Thymus (tissue), 11 donors: ENCODE results near the gene CRYGN. TPM values are rescaled to one million over a fixed set of nuclear protein-coding genes. Genes with fewer than 3 reads are reported as not detected.
A peak's percentile ranks its signal among the peaks of the same experiment; 100 is the strongest.

ENCODE experiments used
- DNase-seq, 9 donors: peaks; one replicate each; pipeline ENCODE4 v3.0.0-alpha.2; 2013; ENCODE audit warnings: low spot score in 9 of 9, low read depth in 6 of 9, missing footprints in 1 of 9
- H3K27ac ChIP-seq, 2 donors: one replicate each; pipeline ENCODE4 v1.5.1; 2013; ENCODE audit warnings: control low read depth in 1 of 2, low read depth in 1 of 2, low read length in 1 of 2, mild to moderate bottlenecking in 1 of 2, moderate library complexity in 1 of 2
- H3K27me3 ChIP-seq, 2 donors: one replicate each; pipeline ENCODE4 v1.5.1; 2013; ENCODE audit warnings: low read length in 1 of 2; ENCODE audit not compliant: control insufficient read depth in 2 of 2, insufficient read depth in 1 of 2
- H3K36me3 ChIP-seq, 2 donors: one replicate each; pipeline ENCODE4 v1.5.1; 2013; ENCODE audit warnings: low read length in 1 of 2, mild to moderate bottlenecking in 1 of 2, moderate library complexity in 1 of 2; ENCODE audit not compliant: control insufficient read depth in 2 of 2, insufficient read depth in 2 of 2
- H3K4me1 ChIP-seq, 2 donors: one replicate each; pipeline ENCODE4 v1.5.1; 2013; ENCODE audit warnings: low read length in 2 of 2; ENCODE audit not compliant: control insufficient read depth in 2 of 2, insufficient read depth in 2 of 2
- H3K4me3 ChIP-seq, 2 donors: one replicate each; pipeline ENCODE4 v1.5.1; 2013; ENCODE audit warnings: low read length in 2 of 2, control low read depth in 1 of 2, mild to moderate bottlenecking in 1 of 2
- H3K9me3 ChIP-seq, 2 donors: one replicate each; pipeline ENCODE4 v1.5.1; 2013; ENCODE audit warnings: low read length in 1 of 2, mild to moderate bottlenecking in 1 of 2; ENCODE audit not compliant: control insufficient read depth in 2 of 2, insufficient read depth in 1 of 2
- WGBS: extraction: QIAGEN DNeasy Blood & Tissue Kit; methylation state at CpG from one replicate; pipeline ENCODE4 v1.1.7; 2013; 5-methylcytosine and 5-hydroxymethylcytosine counted together
- polyA plus RNA-seq: library from polyadenylated mRNA; stranded (reverse); fragments of 200-250 nt; gene quantifications from one replicate; pipeline ENCODE4 v1.2.3, GENCODE V29; 2013
- total RNA-seq: library from RNA; stranded (reverse); fragments of 120-200 nt; gene quantifications from one replicate; pipeline ENCODE4 v1.2.4, GENCODE V29; 2013
- donor health status: healthy.

The CRYGN gene
- total and polyA plus RNA-seq, 2 donors, result 0.34 to 1.2 TPM

DNA sequence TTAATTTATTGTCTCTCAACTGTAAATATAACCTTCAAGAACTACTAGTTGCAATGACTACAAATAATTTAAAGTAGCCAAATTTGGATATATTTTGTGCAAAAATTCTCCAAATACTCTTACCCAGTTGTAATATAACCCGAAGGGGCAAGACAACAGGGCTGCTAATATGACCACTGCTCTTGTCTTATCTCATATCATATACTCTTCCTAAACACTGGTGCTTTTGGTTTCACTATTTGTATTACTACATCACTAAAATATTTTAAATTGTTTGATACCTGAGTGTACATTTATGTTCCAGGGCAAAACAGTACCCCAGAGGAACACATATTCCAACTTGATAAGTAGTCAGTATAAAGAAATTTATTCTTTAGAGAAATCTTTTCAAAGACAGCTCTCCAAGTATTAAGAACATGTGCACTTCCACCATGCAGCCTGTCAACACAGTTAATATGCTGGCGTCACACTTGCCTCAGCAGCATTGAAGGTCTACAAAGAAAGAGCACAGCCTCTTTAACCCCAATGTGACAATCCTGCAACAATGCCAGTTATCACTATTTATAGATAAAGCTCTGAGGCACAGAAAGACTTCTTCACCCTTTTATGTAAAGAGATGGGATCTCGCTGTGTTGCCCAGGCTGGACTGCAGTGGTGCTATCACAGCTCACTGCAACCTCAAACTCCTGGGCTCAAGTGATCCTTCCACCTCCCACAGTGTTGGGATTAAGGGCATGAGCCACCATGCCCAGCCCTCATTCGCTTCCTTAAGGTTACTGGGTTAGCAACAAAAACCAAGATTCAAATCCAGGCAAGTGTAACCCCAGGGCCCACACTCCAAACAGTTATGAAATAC lies 41.9 kb upstream of the CRYGN start:
- Histone ChIP-seq H3K27ac (no peak overlapping the region), H3K27me3 (no peaks in the 10 kb centered on the region), H3K4me3 (no peak overlapping the region), H3K9me3 (no peaks in the 10 kb centered on the region), H3K36me3 (peaks cover 39 to 68% of the 10 kb centered on the region in 2 donors), H3K4me1 (no peaks in the 10 kb centered on the region)
- no peak for DNase-seq
- WGBS, result 97% methylated on average over 4 of the region's 4 CpGs

- no peak overlapping the region for H3K27ac ChIP-seq
- no peaks in the 10 kb centered on the region for H3K9me3 ChIP-seq
- peaks cover 28 to 58% of the 10 kb centered on the region in 2 donors for H3K36me3 ChIP-seq
- H3K4me1 ChIP-seq, result peaks cover 0 to 1% of the 10 kb centered on the region in 2 donors
- DNase-seq, result no peak
- H3K27me3 ChIP-seq, result no peaks in the 10 kb centered on the region
- H3K4me3 ChIP-seq, result no peak overlapping the region
- 98% methylated on average over 7 of the region's 7 CpGs for WGBS
These were observed 37.9 kb upstream of the CRYGN start for GRCh38 chr7:151477867-151478266.

DNA sequence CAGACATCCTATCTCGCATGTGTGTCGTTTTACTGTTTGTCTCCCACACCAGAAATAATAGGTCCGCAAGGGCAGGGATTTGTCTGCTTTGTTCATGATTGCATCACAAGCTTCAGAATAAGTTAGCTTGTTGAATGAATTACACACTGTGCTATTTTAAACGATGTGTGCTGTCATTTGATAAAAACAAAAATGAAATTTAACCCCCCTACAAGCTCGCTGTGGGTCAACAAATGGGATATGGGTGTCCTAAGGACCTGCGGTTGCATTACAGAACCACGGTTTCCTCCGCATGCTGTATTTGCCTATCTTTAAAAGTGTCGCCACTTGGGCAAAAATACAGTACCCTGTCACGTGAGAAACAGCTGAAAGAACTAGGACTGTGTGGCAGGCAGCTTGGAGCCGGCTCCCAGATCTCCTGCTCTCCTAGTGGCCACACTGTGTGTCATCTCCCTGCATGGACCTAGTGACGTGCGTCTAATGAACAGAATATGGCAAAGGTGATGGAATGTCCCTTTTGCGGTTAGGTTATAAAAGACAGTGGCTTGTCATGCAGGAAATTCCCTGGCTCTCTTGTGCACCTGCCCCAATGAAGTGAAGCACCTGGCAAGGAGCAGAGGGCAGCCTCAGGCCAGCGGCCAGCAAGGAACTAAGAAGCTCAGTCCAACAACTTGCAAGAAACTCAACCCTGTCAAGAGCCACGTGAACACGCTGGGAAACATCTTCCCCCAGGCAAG lies 32.9 kb upstream of the CRYGN start:
- no peak for DNase-seq
- WGBS, result 96% methylated on average over 17 of the region's 17 CpGs
- H3K27me3 ChIP-seq, result no peaks in the 10 kb centered on the region
- H3K4me1 ChIP-seq, result peaks cover 3 to 23% of the 10 kb centered on the region in 2 donors
- H3K9me3 ChIP-seq, result no peaks in the 10 kb centered on the region
- no peak overlapping the region for H3K27ac ChIP-seq
- no peak overlapping the region for H3K4me3 ChIP-seq
- peaks cover 44 to 83% of the 10 kb centered on the region in 2 donors for H3K36me3 ChIP-seq

DNA sequence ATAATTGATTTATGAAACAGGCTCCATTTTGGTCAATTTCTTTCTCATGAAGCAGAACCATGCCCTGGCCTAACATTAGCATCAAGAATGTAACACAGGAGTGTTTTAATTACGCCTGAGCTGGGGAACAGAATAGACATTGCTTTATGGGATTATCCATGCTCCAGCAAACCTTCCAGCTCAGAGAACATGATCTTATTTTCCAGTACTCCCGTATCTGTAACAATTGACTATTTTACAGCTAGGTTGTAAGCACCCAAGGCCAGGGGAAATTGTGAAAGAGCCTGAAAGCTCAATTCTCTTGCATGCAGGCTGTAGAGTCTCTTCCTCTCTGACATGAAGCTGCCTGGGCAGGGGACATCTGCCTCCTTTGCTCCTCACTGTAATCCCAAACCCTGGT lies 30.8 kb upstream of the CRYGN start:
- Histone ChIP-seq H3K27ac (no peak overlapping the region), H3K36me3 (peaks cover 54 to 83% of the 10 kb centered on the region in 2 donors), H3K27me3 (no peaks in the 10 kb centered on the region), H3K4me3 (no peak overlapping the region), H3K9me3 (no peaks in the 10 kb centered on the region), H3K4me1 (peaks cover 3 to 23% of the 10 kb centered on the region in 2 donors)
- DNase-seq, result no peak
- 96% methylated on average over 2 of the region's 2 CpGs for WGBS

DNA sequence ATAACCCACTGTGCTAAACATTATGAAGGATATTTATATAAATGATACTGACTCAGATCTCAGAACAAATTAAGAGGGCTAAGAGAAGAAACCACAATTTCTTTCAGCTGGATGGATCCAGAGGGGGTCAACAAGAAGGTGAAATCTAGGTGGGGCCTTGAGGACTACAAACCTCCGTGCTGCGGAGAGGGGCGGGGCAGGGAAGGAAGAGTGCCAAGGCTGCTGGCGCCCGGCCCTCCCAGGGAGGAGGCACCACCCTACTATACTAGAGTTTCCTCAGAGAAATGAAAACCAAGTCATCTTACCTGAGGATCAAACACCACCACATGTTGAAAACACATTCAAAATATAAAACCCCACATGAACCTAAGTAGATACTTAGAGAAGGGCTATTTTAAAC lies 29.3 kb upstream of the CRYGN start:
- 96% methylated on average over 5 of the region's 5 CpGs for WGBS
- H3K4me3 ChIP-seq, result no peak overlapping the region
- H3K9me3 ChIP-seq, result peaks cover 2 to 3% of the 10 kb centered on the region in 2 donors
- H3K4me1 ChIP-seq, result peaks cover 3 to 23% of the 10 kb centered on the region in 2 donors
- peak overlapping the region in 1 of 2 donors; percentile 8 for H3K27ac ChIP-seq
- no peak for DNase-seq
- no peaks in the 10 kb centered on the region for H3K27me3 ChIP-seq
- H3K36me3 ChIP-seq, result peaks cover 67 to 93% of the 10 kb centered on the region in 2 donors

DNA sequence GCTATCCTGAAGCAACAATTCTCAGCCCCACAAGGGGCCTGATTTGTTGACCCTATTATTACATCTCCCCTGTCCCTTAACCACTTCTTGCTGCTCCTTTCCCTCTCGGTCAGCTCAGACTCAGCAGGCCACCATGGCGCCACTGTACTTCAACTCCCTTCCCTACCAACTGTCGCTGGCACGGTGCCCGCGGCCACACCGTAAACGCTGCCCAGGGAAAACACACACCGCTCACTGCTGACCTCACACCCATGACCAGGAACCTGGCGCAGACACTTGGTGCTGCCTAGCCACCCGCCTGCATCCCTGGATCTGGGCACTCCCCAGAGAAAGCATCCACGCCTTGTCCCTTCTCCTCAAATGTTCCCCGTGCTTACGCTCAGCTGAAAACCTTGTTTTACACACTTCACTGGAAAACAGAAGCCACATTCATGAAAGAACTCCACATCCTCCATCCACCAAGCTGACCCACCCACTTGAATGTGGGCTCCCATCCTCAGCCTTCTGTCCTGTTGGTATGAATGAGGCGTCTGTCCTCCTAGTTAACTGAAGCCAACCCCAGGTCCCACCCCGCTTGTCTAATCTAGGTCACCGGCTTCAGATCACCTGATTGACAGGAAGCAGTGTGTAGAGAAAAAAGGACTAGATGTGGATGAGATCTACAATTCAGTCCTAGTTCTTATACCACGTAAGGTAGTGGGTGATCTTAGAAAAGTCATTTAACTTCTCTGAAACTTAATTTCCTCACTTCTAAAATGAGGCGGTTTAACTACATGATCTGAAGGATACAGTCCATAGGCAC lies 28.5 kb upstream of the CRYGN start:
- H3K27ac ChIP-seq, result peak overlapping the region in 1 of 2 donors; percentile 8
- DNase-seq, result peak in 6 of 9 donors; percentile 11 to 57 (median 24)
- 95% methylated on average over 19 of the region's 19 CpGs for WGBS

GRCh38 chr7:151465169-151465568 lies 25.2 kb upstream of the CRYGN start:
- Histone ChIP-seq H3K27me3 (peaks cover 0 to 7% of the 10 kb centered on the region in 2 donors), H3K27ac (no peak overlapping the region), H3K36me3 (peaks cover 52 to 61% of the 10 kb centered on the region in 2 donors), H3K9me3 (peaks cover 7 to 25% of the 10 kb centered on the region in 2 donors), H3K4me3 (no peak overlapping the region), H3K4me1 (peaks cover 3 to 16% of the 10 kb centered on the region in 2 donors)
- DNase-seq, result no peak
- 98% methylated on average over 8 of the region's 8 CpGs for WGBS

More for the DNA sequence above, 28.5 kb upstream of the CRYGN start:
- peaks cover 2 to 10% of the 10 kb centered on the region in 2 donors for H3K9me3 ChIP-seq
- H3K27me3 ChIP-seq, result no peaks in the 10 kb centered on the region
- H3K4me3 ChIP-seq, result no peak overlapping the region
- peaks cover 71 to 88% of the 10 kb centered on the region in 2 donors for H3K36me3 ChIP-seq
- H3K4me1 ChIP-seq, result peaks cover 3 to 23% of the 10 kb centered on the region in 2 donors

GRCh38 chr7:151462306-151462779 lies 22.4 kb upstream of the CRYGN start:
- Histone ChIP-seq H3K9me3 (peaks cover 7 to 25% of the 10 kb centered on the region in 2 donors), H3K36me3 (peaks cover 29 to 34% of the 10 kb centered on the region in 2 donors), H3K4me3 (no peak overlapping the region), H3K27me3 (peaks cover 0 to 19% of the 10 kb centered on the region in 2 donors), H3K4me1 (peaks cover 0 to 3% of the 10 kb centered on the region in 2 donors), H3K27ac (no peak overlapping the region)
- DNase-seq, result no peak
- WGBS, result 79% methylated on average over 1 of the region's 1 CpG
